ENCODE results near the gene SLC35A4.
"Not testable (repeated sequence)": the region's sequence is repeated elsewhere in the genome, so short reads cannot be mapped to it uniquely, and the experiment has no call there.

Gene SLC35A4

DNA sequence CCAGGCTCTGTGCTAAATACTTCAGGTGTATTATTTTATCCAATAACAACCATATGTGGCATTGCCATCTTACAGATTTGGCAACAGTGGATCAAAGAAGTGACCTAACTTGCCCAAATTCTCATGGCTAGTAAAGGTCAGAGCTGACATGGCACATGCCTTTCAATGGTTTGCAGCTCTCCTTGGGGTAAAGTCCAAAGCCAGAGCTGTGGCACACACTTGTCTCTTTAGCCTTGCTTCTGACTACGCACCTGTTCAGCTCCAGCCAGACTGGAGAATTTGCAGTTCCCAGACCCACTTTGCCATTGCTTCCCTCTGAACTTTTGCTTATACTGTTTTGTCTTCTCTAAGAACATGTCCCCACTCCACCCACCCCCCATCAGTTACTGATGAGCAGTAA, 5.9 kb downstream of the SLC35A4 start:
- no peak for DNase-seq (ENCODE audit: low read depth)
- TF ChIP-seq, protein P1, sequence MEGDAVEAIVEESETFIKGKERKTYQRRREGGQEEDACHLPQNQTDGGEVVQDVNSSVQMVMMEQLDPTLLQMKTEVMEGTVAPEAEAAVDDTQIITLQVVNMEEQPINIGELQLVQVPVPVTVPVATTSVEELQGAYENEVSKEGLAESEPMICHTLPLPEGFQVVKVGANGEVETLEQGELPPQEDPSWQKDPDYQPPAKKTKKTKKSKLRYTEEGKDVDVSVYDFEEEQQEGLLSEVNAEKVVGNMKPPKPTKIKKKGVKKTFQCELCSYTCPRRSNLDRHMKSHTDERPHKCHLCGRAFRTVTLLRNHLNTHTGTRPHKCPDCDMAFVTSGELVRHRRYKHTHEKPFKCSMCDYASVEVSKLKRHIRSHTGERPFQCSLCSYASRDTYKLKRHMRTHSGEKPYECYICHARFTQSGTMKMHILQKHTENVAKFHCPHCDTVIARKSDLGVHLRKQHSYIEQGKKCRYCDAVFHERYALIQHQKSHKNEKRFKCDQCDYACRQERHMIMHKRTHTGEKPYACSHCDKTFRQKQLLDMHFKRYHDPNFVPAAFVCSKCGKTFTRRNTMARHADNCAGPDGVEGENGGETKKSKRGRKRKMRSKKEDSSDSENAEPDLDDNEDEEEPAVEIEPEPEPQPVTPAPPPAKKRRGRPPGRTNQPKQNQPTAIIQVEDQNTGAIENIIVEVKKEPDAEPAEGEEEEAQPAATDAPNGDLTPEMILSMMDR (IDR thresholded peaks at IDR 0.05; ENCODE audit: low read depth, low read length, missing control alignments), result no peak
- H3K4me3 ChIP-seq (ENCODE audit: low read depth, low read length), result no peak overlapping the region

DNA sequence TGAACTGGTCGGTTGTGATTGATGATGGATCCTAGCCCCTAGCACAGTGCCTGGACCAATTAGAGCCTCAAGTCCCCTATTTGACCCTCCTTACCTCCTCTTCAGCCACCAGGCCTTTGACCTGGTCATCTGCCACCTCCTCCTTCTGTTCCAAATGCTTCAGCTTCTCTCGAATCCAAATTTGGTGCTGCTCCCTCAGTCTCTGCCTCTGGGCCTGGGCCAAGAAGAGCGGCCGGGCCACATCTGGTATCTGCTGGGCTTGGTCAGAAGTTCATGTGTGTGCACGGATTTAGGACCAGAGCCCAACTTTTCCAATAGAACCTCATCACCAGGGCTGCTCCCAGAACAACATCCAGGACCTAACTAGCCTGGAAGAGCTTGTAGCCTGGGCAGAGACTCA, 6.5 kb downstream of the SLC35A4 start:
- H3K4me3 ChIP-seq (ENCODE audit: low read depth, low read length), result no peak overlapping the region
- no peak for DNase-seq (ENCODE audit: low read depth)
- TF ChIP-seq, protein P1 (IDR thresholded peaks at IDR 0.05; ENCODE audit: low read depth, low read length, missing control alignments), result no peak

DNA sequence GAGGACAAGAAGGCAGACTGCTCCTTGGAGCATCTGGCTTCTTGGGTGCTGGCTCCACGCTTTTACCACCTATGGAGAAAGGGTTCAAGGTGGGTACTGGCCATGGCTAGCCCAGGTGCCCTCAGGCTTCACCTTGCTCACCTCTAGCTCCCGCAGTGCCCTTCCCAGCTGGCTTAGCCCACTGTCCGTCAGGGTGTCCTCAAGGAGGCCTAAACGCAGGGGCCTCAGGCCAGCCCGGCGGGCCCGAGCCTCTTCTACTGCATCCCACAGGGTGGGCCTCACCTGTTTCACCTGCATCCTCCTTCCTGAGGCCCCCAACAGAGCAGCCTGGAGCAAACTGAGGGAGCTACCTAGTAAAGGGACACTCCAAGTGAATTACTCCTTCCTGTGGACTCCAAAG, 9.1 kb downstream of the SLC35A4 start:
- no peak overlapping the region for H3K4me3 ChIP-seq (ENCODE audit: low read depth, low read length)
- DNase-seq (ENCODE audit: low read depth), result no peak
- TF ChIP-seq, protein P1 (IDR thresholded peaks at IDR 0.05; ENCODE audit: low read depth, low read length, missing control alignments), result no peak

DNA sequence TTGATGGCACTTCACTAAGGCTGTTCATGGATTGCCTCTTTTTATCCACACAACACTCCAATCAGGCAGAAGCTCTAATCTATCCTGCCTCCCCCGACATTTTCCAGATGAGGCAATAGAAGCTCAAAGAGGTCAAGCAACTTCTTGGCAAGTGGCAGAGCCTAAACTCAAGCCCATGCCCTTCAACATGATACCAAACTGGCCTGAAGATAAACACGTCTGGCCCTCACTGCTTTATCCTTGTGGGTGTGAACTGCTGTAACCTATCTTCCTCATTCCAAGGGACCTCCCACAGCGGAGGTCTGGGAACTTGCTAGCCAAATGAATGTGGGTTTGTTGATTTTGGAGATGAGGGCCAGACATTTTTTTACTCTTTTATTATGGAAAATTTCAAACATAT, 9.5 kb downstream of the SLC35A4 start:
- no peak for DNase-seq (ENCODE audit: low read depth)
- TF ChIP-seq, protein P1 (IDR thresholded peaks at IDR 0.05; ENCODE audit: low read depth, low read length, missing control alignments), result no peak
- no peak overlapping the region for H3K4me3 ChIP-seq (ENCODE audit: low read depth, low read length)

DNA sequence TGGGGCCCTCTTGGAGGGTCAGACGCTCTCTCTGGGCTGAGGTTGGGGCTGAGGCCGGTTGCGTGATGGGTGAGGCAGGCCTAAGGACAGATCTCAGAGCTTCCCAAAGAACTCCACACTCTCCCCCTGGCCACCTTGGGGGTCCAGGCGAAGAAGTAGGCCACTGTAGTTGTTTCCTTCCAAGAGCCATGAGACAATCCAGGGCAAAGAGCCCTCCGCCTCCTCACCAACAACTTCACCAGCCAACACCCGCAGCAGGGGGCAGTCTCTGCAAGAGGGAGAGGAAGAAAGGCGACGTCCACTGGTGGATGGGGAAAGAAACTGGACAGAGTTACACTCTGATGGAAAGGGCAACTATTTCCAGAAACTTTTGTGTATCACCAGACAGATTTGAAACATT, 10.7 kb downstream of the SLC35A4 start:
- H3K4me3 ChIP-seq (ENCODE audit: low read depth, low read length), result no peak overlapping the region
- TF ChIP-seq, protein P1 (IDR thresholded peaks at IDR 0.05; ENCODE audit: low read depth, low read length, missing control alignments), result no peak
- no peak for DNase-seq (ENCODE audit: low read depth)

DNA sequence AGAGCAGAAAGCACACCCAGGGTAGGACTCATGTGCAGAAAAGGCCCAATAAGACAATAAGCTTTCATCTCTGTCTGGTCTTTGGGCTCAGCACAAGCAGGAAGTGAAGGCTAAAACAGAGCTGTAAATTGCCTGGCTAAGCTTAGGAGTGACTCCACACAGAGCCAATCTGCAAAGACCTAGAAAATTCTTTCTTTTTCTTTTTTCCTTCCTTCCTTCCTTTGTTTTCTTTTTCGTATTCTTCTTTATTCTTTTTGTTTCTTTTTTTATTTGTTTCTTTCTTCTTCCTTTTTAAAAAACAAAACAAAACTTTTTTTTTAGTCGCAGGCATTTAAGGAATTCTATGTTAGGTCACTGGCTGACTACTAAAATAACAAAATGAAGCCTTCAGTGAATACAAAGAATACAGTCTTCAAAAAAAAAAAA, 12.2 kb downstream of the SLC35A4 start:
- H3K4me3 ChIP-seq (ENCODE audit: low read depth, low read length), result no peak overlapping the region
- TF ChIP-seq, protein P1 (IDR thresholded peaks at IDR 0.05; ENCODE audit: low read depth, low read length, missing control alignments), result no peak
- DNase-seq (ENCODE audit: low read depth), result no peak

DNA sequence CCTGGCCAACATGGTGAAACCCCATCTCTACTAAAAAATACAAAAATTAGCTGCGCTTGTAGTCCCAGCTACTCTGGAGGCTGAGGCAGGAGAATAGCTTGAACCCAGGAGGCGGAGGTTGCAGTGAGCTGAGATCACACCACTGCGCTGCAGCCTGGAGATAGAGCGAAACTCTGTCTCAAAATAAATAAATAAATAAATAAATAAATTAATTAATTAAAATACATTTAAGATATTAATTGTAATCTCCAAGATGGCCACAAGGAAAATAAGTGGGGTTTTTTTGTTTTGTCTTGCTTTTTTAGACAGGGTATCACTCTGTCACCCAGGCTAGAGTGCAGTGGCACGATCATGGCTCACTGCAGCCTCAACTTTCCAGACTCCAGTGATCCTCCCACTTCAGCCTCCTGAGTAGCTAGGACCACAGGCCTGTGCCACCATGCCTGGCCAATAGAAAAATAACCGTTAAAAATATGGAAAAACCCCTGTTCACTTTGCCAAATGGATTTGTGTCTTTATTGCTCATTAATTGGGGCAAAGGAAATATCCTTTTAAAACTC, 14.6 kb downstream of the SLC35A4 start:
- H3K4me3 ChIP-seq (ENCODE audit: low read depth, low read length); DNase-seq (ENCODE audit: low read depth): not testable (repeated sequence)

Measured in GM12864 (cell line).